HG03064 (cell line): ENCODE data around the gene GUCY1A1.

ENCODE experiments used
- ATAC-seq: cut with Tn5 transposase; IDR thresholded peaks from one replicate; pipeline ENCODE4 v1.9.1; 2021; ENCODE audit warnings: low read depth; ENCODE audit not compliant: unreplicated experiment

The GUCY1A1 gene

DNA sequence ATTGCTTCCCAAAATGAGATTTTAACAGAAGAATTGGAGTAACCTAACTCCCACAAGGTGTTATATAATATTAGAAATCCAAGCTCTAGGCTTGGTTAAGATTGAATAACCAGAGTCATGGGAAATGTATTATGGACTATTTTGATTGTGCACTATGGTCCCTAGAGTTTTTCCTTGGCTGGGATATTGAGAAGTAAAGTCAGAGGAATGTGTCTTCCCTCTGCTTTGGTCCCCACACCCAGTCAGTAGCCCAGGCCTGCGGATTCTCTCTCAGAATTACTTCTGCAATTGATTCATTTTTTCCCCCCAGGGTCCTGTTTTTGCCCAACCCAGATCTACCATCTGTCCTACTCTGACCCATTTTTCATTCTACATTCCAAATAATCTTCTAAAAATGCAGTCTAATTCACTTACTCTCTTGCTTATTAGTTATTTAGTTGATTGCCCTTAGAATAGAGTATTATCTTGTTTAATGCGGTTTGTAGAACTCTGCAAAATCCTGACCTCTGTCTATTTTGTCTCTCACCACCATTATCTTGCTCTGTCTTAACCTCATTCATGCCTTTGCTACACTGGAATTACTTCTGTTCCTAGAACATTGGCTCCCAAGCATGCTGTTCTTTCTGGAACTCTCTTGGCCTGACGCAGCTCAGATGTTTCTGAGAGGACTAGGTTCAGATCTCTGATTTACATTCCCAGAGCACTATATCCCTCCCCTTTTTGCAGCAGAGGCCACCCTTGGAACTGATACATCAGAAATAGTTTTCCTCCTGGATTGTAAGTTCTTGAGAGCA is 23.6 kb downstream of the GUCY1A1 start:
- no peak for ATAC-seq

GRCh38 chr4:155692361-155692760 is 25.7 kb downstream of the GUCY1A1 start:
- ATAC-seq, result no peak

DNA sequence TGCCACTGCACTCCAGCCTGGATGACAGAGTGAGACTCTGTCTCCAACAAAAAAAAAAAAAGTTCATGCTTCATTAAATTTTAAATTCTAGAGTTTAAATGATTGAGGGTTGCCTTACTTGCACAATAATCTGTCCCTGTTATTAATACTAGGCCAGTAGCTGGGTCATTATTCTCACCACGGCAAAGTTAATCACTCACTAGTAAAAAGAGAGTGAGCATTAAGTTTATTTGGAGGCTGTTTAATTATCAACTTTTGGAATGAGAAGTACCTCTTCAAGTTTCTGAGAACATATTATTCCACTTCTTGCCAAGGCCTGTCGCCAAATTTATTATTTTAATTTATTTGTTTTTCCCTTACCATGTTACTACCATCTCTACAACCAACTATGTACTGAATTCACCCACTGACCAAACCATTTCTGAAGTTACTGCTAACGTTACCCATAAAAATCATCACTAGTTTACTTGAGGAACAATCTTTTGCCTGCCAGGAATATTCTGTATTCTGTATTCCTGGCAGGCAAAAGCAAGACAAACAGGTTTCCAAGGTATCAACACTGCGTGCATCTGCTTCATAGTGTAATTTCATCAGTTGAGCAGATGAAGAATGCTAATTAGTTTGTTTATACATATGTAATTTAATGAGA is 26.5 kb downstream of the GUCY1A1 start:
- no peak for ATAC-seq

- no peak for ATAC-seq
Measured at GRCh38 chr4:155694100-155694785, 27.6 kb downstream of the GUCY1A1 start.

GRCh38 chr4:155696226-155696625 is 29.6 kb downstream of the GUCY1A1 start:
- no peak for ATAC-seq

GRCh38 chr4:155696726-155697125 is 30.1 kb downstream of the GUCY1A1 start:
- ATAC-seq, result no peak

- ATAC-seq, result no peak
Measured at GRCh38 chr4:155701827-155702226, 35.2 kb downstream of the GUCY1A1 start.

DNA sequence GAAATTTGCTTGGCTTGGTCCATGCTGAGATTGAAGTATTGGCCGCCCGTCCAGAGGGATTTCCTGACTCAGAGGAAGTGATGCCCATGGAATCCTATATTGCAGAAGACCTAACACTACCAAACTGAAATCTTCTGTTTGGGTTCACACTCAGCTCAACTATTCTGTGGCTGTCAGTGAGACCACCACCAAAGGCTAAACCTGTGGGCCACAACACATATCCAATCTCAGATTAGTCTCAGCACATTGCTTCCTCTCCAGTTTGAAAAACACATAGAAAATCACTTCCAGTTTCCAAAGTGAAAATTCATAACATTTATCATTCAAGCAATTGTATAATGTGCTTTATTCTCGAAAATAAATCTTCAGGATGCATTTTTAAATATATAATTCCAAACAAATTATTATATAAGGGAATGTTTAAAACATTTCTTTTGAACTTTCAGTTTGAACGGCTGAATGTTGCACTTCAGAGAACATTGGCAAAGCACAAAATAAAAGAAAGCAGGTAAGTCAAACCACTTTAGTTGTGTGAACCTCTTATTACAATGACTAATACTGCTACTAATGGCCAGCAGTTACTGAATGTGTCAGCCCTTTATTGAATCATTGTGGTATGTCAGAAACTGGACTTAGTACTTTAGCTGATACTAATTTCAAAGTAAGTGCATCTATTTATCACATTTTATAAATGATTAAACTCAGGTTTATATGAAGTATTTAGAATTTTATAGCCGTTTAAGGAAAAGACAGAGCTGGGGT is 37.0 kb downstream of the GUCY1A1 start:
- no peak for ATAC-seq

DNA sequence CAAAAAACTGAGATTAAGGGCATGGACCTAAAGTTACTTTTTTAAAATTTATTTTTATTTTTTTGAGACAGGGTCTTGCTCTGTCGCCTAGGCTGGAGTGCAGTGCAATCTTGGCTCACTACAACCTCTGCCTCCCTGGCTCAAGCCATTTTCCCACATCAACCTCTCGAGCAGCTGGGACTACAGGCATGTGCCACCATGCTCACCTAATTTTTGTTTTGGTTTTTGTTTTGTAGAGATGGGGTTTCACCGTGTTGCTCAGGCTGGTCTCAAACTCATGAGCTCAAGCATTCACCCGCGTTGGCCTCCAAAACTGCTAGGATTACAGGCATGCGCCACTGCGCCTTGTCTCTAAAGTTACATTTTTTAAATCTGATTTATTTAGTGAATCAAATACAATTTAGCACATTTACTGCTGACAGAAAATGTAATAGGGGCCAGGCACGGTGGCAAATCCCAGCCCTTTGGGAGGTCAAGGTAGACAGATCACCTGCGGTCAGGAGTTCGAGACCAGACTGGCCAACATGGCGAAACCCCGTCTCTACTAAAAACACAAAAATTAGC is 38.3 kb downstream of the GUCY1A1 start:
- no peak for ATAC-seq

DNA sequence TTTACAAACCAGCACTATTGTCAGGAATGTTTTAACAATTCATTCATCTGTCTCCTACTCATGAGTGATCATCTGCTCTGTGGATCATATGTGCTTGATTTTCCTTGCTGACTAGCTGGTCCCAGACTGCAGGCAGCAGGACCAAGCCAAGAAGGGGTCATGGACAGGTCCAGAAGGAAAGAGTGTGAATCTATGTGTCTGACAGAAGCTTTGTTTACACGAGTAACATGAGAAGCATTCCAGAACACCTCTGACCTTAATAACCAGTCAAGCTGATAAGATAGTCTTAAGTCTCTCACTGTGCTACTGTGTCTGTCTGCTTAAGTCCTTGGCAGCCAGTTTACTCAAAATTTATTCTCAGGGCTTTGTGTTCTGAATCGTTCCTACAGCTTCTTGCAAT is 39.0 kb downstream of the GUCY1A1 start:
- ATAC-seq, result no peak

GRCh38 chr4:155706147-155706546 is 39.5 kb downstream of the GUCY1A1 start:
- ATAC-seq, result no peak

DNA sequence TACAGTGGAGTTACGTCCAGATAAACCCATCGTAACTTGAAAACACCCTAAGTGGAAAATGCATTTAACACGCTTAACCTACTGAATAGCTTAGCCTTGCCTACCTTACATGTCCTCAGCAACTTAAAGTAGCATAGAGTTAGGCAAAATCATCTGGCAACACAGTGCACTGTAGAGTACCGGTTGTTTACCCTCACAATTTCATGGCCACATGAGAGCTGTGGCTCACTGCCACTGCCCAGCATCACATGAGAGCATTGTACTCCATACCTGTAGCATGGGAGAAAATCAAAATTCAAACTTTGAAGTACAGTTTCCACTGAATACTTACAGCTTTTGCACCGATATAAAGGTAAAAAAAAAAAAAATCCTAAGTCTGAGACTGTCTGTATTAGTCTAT is 40.6 kb downstream of the GUCY1A1 start:
- no peak for ATAC-seq

DNA sequence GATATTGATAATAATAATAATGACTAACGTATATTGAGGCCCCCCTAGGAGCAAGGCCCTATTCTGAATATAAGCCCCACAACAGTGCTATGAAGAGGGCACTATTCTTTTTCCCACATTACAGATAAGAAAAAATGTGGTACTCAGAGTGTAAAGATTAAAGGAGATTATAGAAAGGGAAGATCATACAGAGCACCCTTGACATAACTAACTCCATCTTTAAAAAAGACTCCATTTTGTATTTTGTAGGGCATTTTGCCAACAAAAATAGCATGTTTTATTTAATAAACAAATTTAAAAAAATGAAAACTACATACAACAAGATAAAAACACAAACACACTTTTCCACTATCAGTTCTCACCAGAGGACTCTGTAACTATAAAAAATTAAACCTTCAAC is 42.1 kb downstream of the GUCY1A1 start:
- no peak for ATAC-seq

GRCh38 chr4:155709918-155710317 is 43.3 kb downstream of the GUCY1A1 start:
- ATAC-seq, result no peak

- no peak for ATAC-seq
Measured at GRCh38 chr4:155711556-155711955, 44.9 kb downstream of the GUCY1A1 start.

- no peak for ATAC-seq
Measured at GRCh38 chr4:155712846-155713245, 46.2 kb downstream of the GUCY1A1 start.

GRCh38 chr4:155713911-155714310 is 47.3 kb downstream of the GUCY1A1 start:
- ATAC-seq, result no peak

GRCh38 chr4:155722336-155722735 is 55.7 kb downstream of the GUCY1A1 start:
- ATAC-seq, result no peak

DNA sequence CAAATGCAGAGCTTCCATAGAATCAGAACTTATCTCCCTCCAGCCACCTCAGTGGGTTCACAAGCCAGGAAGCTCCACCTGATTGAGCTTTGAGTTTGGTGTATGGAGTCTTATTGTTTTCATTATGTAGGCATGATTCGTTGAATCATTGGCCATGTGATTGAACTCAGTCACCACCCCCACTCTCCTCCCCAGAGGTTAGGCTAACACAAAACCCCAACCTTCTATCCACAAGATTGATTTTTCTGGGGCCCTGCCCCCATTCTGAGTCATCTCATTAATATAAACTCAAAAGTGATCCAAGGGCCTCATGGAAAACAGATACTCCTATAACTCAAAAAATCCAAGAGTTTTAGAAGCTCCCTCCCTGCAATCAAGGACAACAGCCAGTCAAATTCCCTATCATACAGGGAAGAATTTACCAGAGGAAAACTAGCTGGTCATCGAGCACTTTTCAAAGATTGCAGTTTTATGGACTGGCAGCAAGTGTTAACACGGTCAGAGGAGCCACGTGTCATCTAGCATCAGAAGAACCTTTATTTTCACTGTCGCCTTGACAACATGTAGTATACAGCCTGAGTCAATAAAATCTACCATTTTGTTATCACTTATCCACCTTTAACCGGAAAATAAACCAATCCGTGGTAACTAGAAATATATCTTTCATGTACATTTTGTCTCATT is 56.3 kb downstream of the GUCY1A1 start:
- no peak for ATAC-seq

DNA sequence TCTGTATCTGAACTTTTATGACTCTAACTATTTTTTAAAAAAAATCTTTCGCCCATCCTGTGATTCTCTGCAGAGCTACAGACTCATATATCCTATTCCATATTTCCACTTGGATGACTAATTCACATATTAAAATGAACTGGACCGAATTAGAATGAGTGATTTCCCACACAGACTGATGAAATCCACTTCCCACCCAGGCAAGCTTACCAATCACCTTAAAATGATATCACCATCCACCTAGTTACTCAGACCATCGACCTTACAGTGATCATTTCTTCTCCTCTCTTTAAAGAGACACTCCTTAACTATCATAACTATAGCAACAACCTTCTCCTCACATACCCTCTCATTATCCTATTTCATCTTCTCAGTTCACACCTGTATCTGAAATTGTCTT is 58.1 kb downstream of the GUCY1A1 start:
- no peak for ATAC-seq
